Sciatic nerve (tissue), 2 donors: ENCODE measurements around the gene VMO1. TPM values are rescaled to one million over a fixed set of nuclear protein-coding genes. Genes with fewer than 3 reads are reported as not detected.

ENCODE experiments used
- ATAC-seq: fragments of 200-7000 bp; cut with Tn5 transposase; one replicate; pipeline ENCODE4 v1.9.1; 2020; ENCODE audit warnings: mild to moderate bottlenecking, moderate library complexity
- DNase-seq: peaks from one replicate; pipeline ENCODE4 v3.0.0-alpha.2; 2020; ENCODE audit warnings: low spot score
- intact Hi-C: fragments of 100-400 bp; cut with DNase I; formaldehyde crosslinking; loops from one replicate; pipeline ENCODE4 v1.14.2; 2022
- total RNA-seq: library from RNA; stranded (reverse); fragmentation: NEBNext Ultra II Directional; extraction: Animal tissue kit (Norgen Biotek cat#: 25700); gene quantifications from one replicate; pipeline ENCODE4 v1.2.1, GENCODE V29; 2021
- donor health status: DM: no; HTN: no; CAD: no.
- donor health status: DM: no; HTN: no; CAD: no.

The VMO1 gene
- total RNA-seq, 1 donor from 2014 or later = 5.4 TPM

DNA sequence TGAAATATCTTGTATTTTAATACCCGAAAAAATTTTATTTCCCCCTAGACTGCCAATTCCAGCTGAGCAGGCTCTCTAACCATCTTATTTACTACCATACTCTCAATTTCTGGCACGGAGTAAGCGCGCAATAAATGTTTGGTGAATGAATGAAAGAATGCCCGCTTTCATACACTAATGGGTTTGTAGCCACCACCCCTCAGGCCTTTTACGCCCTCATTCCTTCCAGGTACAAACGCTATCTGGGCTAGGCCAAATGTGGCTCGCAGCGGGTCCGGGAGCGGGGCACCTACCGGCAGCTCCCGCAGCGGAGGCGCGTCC, 20.3 kb upstream of the VMO1 start:
- DNase-seq (no peak), ATAC-seq (no peak)
- intact Hi-C loops = no loop called here

GRCh38 chr17:4802228-4802627, 16.1 kb upstream of the VMO1 start, which contains the start of gene C17orf114:
C17orf114 (minus strand) TSS chr17:4802328.
- ATAC-seq (no peak), DNase-seq (no peak)
- intact Hi-C loops = no loop called here

- intact Hi-C loops = no loop called here
- no peak for DNase-seq
- no peak for ATAC-seq
Measured at GRCh38 chr17:4800462-4801196, 14.5 kb upstream of the VMO1 start.

GRCh38 chr17:4796552-4796920, 10.4 kb upstream of the VMO1 start:
- ATAC-seq (no peak), DNase-seq (no peak)
- intact Hi-C loops = no loop called here

DNA sequence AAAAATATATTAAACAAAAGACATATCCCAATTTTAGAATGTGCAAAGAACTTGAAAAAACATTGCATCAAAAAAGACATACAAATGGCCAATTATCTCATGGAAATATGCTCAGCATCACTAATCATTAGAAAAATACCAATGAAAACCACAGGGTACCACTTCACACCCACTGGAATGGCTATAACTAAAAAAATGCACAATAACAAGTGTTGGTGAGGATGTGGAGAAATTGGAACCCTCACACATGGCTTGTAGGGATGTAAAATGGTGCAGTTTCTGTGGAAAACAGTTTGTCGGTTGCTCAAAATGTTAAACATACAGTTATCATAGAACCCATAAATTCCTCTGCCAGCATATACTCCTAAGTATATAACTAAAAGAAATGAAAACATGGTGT, 9.0 kb upstream of the VMO1 start:
- intact Hi-C loops = no loop called here
- DNase-seq (no peak), ATAC-seq (no peak)

- no peak for ATAC-seq
- no peak for DNase-seq
- intact Hi-C loops = no loop called here
Measured at GRCh38 chr17:4790705-4791088, 4.5 kb upstream of the VMO1 start.

- intact Hi-C loops = loop anchor here (5.0 kb wide), 1 partner anchor 102 kb away; no protein-coding TSS in a partner anchor
- ATAC-seq (peak; percentile 89), DNase-seq (peak; percentile 92)
Measured at GRCh38 chr17:4789951-4790704, 4.0 kb upstream of the VMO1 start.

- no peak for DNase-seq
- no peak for ATAC-seq
- intact Hi-C loops = loop anchor here (5.0 kb wide), 1 partner anchor 103 kb away; no protein-coding TSS in a partner anchor
Measured at GRCh38 chr17:4789701-4789950, 3.5 kb upstream of the VMO1 start.

GRCh38 chr17:4788807-4789700, 2.9 kb upstream of the VMO1 start, which contains the start of gene GLTPD2:
GLTPD2 (plus strand) TSS chr17:4788964; CDS start chr17:4789012, 48 bp downstream.
- ATAC-seq = no peak
- no peak for DNase-seq
- intact Hi-C loops = loop anchor here (5.0 kb wide), 1 partner anchor 103 kb away; no protein-coding TSS in a partner anchor

- DNase-seq = no peak
- intact Hi-C loops = loop anchor here (5.0 kb wide), 1 partner anchor 104 kb away; no protein-coding TSS in a partner anchor
- ATAC-seq = no peak
Measured at GRCh38 chr17:4788159-4788806, 2.1 kb upstream of the VMO1 start.

- ATAC-seq (no peak), DNase-seq (no peak)
- intact Hi-C loops = loop anchor here (5.0 kb wide), 1 partner anchor 106 kb away; no protein-coding TSS in a partner anchor
Measured at GRCh38 chr17:4786516-4786915, 352 bp upstream of the VMO1 start.

DNA sequence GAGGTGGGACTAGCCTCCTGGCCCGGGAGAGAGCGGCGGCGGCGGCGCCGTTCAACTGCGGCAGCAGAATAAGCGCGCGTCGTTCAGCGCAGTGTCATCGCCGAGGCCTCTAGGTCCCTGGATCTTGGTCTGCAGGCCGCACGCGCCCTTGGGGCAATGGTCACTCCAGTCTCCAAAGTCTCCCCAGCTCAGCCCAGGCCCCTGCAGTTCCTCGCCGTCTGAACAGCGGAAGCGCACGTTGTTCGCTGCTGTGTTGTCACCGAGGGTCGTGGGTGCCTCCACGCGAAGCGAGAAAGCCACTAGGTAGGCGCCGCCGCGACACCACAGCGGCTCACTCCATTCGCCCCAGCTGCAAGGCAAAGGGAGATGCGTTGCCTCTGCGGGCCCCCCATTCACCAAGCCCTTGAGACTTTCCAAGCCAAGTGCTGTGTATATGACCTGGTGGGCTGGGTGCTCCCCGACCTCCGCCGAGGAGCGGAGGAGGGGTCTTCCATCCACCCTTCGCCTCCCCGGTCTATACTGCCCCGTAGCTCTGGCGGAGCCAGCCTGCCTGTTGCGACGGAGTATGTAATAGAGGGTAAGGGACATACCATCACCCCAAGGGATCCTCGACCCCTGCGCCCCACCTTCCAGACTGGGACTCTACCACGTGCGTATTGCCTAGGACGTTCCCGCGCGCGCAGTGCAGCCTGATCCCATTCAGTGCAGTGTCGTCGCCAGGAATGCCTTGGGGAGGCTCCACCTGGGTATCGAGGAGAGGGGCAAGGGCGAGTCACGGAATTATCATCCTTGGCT, 656 bp downstream of the VMO1 start:
- DNase-seq (no peak), ATAC-seq (peak; percentile 1)
- intact Hi-C loops = loop anchor here (5.0 kb wide), 1 partner anchor 107 kb away; no protein-coding TSS in a partner anchor

DNA sequence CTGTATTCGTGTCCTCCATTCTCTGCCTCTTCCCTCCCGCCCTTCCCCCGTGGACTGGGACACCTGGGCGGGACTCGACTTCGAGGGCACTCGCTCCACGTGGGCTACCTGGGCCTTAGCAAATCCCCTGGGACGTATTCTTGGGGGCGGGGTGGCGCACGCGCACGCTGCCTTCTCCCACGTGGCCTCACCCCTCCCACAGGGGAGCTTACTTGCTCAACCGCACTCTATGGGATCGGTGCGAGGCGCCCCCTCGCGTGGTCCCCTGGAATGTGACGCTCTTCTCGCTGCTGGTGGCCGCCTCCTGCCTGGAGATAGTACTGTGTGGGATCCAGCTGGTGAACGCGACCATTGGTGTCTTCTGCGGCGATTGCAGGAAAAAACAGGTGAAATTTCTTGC, 3.5 kb downstream of the VMO1 start:
- intact Hi-C loops = no loop called here
- ATAC-seq (no peak), DNase-seq (no peak)

GRCh38 chr17:4780325-4780955, 5.7 kb downstream of the VMO1 start:
- ATAC-seq = no peak
- DNase-seq = no peak
- intact Hi-C loops = no loop called here

DNA sequence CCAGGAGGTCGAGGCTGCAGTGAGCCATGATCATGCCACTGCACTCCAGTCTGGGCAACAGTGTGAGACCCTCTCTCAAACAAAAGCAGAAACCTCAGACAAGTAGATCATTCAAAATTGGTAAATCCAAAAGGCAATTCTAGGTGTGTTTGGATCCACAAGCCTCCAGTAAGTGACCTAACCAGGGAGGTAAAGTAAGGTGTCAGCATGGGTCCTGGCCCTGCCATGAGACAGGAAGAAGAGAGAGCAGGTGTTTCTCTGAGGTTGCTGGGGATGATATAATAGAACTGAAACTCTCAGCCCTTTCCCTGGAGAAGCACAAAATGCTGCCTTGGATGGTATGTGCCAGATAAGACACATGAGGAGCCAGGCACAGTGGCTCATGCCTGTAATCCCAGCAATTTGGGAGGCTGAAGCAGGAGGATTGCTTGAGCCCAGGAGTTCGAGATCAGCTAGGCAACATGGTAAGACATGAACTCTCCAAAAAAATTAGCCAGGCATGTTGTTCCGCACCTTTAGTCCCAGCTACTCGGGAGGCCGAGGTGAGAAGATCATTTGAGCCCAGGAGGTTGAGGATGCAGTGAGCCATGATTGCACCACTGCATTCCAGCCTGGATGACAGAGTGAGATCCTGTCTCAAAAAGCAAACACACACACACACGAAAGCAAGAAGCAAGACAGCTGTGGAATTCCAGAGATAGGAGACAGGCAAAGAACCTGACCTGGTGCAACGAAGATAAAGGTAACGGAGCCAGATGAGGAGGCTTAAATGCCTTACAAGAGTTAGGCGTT, 8.0 kb downstream of the VMO1 start:
- intact Hi-C loops = no loop called here
- DNase-seq (no peak), ATAC-seq (no peak)

DNA sequence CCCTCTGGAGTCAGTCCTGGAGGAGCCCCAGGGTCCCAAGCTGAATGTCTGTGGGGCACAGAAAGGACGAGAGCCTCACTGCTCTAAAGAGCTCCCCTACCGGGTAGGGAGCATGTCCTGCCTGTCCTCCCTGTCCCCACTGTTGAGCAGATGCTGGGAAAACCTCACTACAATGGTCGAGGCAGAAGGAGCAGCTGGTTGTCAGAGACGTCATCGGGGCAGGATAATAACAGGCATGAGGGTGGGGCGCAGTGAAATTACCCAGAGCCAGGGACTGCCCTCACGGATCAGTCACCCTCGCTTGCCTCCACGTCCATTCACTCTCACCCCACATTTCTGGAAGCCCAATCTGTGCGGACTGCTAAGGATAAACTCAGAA, 13.9 kb downstream of the VMO1 start:
- no peak for ATAC-seq
- DNase-seq = no peak
- intact Hi-C loops = no loop called here

DNA sequence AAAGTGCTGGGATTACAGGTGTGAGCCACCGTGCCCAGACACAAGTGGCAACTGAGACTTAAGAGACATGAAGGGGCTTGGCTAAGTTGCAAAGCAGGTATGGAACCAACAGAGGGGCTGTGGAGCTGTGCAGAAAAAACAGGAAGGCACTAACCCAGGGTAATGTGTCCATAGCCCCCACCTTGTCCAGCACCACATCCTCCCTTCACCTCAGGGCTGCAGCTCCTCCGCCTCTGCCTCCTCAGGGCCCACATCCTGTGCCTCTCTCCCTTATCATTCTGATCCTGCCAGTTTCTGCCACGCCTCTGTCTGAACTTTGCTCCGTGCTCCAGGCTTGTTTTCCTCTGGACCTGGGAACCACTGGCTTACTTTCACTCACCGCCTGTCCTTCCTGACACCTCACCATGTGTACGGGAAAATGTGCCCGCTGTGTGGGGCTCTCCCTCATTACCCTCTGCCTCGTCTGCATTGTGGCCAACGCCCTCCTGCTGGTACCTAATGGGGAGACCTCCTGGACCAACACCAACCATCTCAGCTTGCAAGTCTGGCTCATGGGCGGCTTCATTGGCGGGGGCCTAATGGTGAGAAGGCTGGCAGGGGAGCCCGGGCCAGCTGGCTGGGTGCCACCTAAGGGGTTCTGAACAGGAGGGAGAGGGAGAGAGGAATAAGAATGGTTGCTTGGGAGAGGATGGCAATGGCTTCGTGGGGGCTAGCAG, 14.5 kb downstream of the VMO1 start, which contains the start of gene TM4SF5:
Gene TM4SF5 (plus strand): TSS at position 368 of the 716 bp plus-strand sequence. CDS start 37 bp downstream, at position 405.
- intact Hi-C loops = no loop called here
- DNase-seq (no peak), ATAC-seq (no peak)
